Fibroblast of the aortic adventitia (primary cell): ENCODE measurements around the gene PCDH8. TPM values are rescaled to one million over a fixed set of nuclear protein-coding genes. Genes with fewer than 3 reads are reported as not detected.

ENCODE experiments used
- DNase-seq: peaks from one replicate; pipeline ENCODE4 v3.0.0-alpha.2; 2010; ENCODE audit warnings: low read depth
- H3K4me3 ChIP-seq: 2 replicates; pipeline ENCODE4 v1.5.1; 2011; ENCODE audit warnings: low read depth, mild to moderate bottlenecking, control low read depth, low read length, moderate library complexity
- total RNA-seq: library from RNA; depleted of rRNA; stranded (reverse); fragments of >200 nt; gene quantifications from 2 replicates; pipeline ENCODE4 v1.2.3, GENCODE V29; 2012; ENCODE audit warnings: low replicate concordance
- TF ChIP-seq, protein P1 (sequence below): IDR thresholded peaks from 2 replicates; pipeline ENCODE4 v1.5.1; 2011; ENCODE audit warnings: mild to moderate bottlenecking, low read length, control low read depth, inconsistent platforms; ENCODE audit not compliant: insufficient read depth

Gene PCDH8
- total RNA-seq, 1 donor: not detected

DNA sequence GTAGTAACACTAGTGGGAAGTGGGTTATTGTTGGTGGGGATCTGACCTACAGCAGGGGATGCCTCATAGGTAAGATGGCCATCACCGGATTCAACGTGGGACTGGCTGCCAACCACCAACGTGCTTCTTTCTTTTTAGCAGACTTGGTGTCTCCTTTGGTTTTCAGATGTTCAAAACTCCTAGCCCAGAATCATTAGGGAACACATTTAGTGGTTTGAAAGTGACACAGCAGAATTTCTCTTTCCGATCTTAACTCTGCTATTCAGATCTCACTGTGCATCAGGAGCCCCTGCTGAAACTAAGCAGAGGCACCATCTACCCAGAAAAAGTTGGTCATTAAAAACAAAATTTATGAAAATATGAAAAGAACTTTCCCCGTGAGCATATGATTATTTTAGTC is 36.7 kb upstream of the PCDH8 start:
- TF ChIP-seq, protein P1, sequence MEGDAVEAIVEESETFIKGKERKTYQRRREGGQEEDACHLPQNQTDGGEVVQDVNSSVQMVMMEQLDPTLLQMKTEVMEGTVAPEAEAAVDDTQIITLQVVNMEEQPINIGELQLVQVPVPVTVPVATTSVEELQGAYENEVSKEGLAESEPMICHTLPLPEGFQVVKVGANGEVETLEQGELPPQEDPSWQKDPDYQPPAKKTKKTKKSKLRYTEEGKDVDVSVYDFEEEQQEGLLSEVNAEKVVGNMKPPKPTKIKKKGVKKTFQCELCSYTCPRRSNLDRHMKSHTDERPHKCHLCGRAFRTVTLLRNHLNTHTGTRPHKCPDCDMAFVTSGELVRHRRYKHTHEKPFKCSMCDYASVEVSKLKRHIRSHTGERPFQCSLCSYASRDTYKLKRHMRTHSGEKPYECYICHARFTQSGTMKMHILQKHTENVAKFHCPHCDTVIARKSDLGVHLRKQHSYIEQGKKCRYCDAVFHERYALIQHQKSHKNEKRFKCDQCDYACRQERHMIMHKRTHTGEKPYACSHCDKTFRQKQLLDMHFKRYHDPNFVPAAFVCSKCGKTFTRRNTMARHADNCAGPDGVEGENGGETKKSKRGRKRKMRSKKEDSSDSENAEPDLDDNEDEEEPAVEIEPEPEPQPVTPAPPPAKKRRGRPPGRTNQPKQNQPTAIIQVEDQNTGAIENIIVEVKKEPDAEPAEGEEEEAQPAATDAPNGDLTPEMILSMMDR: no peak
- no peak for DNase-seq
- H3K4me3 ChIP-seq: no peak overlapping the region

GRCh38 chr13:52884429-52885010 is 36.1 kb upstream of the PCDH8 start:
- no peak for DNase-seq
- no peak overlapping the region for H3K4me3 ChIP-seq
- TF ChIP-seq, protein P1: no peak

DNA sequence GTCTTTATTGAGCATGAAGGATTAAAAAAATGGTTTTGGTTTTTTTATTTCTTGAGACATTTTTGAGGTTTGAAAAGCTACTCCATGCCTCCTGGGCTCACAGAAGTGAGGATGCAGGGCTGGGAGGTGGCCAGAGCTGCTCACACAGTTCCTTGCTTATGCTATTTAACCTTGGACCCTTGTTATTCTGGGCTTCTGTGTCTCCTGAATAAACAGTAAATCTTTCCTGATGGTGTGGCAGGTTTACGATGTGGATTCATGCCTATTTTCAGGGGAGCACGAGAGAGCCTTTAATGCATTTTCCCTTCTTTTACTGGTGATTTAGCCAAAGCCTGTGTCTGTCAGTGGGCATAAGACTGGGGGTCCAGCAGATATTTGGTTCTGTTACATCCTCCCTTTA is 34.3 kb upstream of the PCDH8 start:
- TF ChIP-seq, protein P1: no peak
- no peak overlapping the region for H3K4me3 ChIP-seq
- DNase-seq: no peak

- no peak overlapping the region for H3K4me3 ChIP-seq
- TF ChIP-seq, protein P1: no peak
- DNase-seq: no peak
These were observed 31.7 kb upstream of the PCDH8 start for GRCh38 chr13:52879950-52880741.

DNA sequence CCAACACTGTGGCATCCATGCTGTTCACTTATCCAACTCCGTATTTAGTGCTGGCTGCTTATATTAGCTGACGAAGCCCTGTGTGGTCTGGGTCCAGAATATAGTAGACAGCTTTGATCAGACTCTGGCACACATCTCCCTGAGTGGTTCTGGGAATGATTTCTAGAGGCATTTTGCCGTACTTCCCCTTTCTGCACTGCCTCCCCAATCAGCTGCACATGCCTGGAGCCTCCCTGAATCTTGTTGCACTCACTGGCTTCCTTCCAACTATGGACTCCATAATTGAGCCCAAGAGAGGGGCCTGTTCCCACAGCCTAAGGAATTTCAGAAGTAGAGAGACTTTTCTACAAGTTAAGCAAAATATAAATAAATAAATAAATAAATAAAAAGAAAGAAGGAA is 30.4 kb upstream of the PCDH8 start:
- TF ChIP-seq, protein P1: no peak
- no peak for DNase-seq
- no peak overlapping the region for H3K4me3 ChIP-seq

GRCh38 chr13:52870143-52870542 is 21.7 kb upstream of the PCDH8 start:
- TF ChIP-seq, protein P1: no peak
- DNase-seq: no peak
- no peak overlapping the region for H3K4me3 ChIP-seq
